NB4 (cell line): ENCODE results near the gene LVRN.

Source experiments
- CTCF ChIP-seq: IDR thresholded peaks from one replicate; pipeline ENCODE4 v1.5.1; 2012; ENCODE audit warnings: low read depth, low read length
- POLR2A ChIP-seq: IDR thresholded peaks from 2 replicates; pipeline ENCODE4 v1.6.1; 2011; ENCODE audit warnings: mild to moderate bottlenecking; ENCODE audit not compliant: insufficient read length; ENCODE audit errors: extremely low read depth

DNA sequence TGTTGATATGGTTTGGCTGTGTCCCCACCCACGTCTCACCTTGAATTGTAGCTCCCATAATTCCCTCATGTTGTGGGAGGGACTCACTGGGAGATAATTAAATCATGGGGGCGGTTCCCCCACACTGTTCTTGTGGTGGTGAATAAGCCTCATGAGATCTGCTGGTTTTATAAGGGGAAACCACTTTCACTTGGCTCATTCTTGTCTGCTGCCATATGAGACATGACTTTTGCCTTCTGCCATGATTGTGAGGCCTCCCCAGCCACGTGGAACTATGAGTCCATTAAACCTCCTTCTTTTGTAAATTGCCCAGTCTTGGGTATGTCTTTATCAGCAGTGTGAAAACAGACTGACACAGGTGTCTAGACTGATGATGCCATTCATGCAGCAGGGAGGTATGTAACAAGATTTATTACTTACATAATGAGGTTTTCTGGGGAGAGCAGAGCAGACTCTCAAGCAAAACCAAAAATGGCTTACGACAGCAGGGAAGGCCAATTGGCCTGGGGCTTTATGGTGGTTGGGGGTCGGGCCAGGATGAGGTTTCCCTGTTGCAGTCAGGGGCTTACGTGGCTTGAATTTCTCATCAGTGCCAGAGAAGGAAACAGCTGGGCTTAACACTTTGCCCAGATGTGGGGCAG lies 113.0 kb downstream of the LVRN start:
- TF ChIP-seq CTCF = no peak
- TF ChIP-seq POLR2A = no peak
